ENCODE measurements around the gene ACD.

ACD gene

GRCh38 chr16:67649494-67649931 lies 10.5 kb downstream of the ACD start:
- FAIRE-seq (no peak), DNase-seq (ENCODE audit: insufficient read length, low spot score) (no peak)

GRCh38 chr16:67648764-67649407 lies 11.2 kb downstream of the ACD start:
- DNase-seq (ENCODE audit: insufficient read length, low spot score) (no peak), FAIRE-seq (no peak)

- FAIRE-seq: no peak
- no peak for DNase-seq (ENCODE audit: insufficient read length, low spot score)
Observed at GRCh38 chr16:67648088-67648763, 11.8 kb downstream of the ACD start.

DNA sequence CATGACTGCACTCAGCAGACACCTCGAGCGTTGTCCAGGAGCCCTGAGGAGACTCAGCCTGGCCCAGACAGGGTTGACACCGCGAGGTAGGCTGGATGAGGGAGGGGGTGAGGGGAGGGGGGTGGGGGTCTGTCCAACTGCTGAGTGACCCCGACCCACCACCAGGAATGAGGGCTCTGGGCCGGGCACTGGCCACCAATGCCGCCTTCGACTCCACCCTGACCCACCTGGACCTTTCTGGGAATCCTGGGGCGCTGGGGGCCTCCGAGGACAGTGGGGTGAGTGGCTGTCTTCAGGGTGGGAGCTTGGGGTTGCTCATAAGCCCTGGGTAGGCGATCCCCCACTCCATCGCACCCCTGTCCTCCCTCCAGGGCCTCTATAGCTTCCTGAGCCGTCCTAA lies 12.4 kb downstream of the ACD start:
- no peak for DNase-seq (ENCODE audit: insufficient read length, low spot score)

DNA sequence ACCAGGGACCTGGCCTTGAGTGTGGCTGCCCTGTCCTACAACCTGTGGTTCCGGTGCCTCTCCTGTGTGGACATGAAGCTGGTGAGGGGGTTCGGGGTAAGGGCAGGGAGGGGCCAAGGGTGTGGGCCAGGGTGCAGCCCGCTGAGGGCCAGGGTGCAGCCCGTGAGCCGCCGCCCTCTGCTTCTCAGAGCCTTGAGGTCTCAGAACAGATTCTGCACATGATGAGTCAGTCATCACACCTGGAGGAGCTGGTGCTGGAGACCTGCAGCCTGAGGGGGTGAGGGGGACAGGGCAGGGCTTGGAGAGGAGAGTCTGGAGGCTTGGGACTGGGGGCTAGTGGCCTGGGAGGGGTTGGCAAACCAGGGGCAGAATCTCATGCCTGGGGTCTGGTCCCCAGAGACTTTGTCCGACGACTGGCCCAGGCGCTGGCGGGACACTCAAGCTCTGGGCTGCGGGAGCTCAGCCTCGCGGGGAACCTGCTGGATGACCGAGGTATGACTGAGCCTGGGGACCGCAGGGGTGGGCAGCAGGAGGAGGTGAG lies 12.9 kb downstream of the ACD start:
- no peak for FAIRE-seq
- DNase-seq (ENCODE audit: insufficient read length, low spot score): peak; percentile 33

More for the DNA sequence above, 12.4 kb downstream of the ACD start:
- no peak for FAIRE-seq

DNA sequence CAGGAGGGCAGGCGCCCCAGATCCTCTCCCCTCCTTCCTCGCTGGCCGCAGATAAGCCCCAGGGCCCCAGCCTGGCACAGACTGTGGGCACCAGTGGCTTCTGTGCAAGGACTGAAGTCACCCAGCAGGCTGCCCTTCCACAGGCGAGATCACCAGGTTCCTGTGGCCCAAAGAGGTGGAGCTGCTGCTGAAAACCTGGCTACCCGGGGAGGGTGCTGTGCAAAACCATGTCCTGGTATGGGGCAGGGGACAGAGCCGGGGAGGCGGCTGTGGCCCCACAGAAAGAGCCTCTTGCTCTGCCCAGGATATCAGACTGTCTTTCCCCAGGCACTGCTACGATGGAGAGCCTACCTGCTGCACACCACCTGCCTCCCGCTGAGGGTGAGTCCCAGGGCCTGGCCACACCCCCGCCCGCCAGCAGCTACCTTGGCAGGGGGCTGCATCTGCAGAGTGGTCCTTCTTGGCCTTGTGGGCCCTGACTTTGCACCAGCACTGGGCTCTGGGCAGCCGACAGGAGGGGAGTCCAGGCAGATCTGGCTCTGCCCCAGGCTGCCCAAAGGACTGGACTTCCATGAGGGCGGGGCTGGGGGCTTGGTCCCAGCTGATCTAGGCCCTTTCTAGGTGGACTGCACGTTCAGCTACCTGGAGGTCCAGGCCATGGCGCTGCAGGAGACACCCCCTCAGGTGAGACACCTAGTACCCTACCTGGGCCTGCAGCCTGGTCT lies 14.5 kb downstream of the ACD start:
- DNase-seq (ENCODE audit: insufficient read length, low spot score) (peak; percentile 27), FAIRE-seq (no peak)

DNA sequence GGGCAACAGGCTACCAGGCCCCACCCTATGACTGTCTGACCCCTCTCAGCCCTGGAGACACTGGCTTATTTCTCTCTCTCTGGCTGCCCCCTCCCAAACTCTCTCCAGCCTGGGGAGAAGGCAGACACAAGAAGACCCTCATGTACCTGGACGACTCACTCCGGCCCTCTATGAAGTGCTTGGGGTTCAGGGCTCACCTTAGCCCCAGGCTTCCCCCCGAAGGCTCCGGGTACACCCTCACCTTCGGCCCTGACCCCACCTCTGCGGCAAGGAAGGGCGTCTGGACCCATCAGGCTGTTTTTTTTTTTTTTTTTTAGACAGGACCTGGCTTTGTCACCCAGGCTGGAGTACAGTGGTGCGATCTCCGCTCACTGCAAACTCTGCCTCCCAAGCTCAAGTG lies 16.0 kb downstream of the ACD start:
- no peak for FAIRE-seq
- no peak for DNase-seq (ENCODE audit: insufficient read length, low spot score)

DNA sequence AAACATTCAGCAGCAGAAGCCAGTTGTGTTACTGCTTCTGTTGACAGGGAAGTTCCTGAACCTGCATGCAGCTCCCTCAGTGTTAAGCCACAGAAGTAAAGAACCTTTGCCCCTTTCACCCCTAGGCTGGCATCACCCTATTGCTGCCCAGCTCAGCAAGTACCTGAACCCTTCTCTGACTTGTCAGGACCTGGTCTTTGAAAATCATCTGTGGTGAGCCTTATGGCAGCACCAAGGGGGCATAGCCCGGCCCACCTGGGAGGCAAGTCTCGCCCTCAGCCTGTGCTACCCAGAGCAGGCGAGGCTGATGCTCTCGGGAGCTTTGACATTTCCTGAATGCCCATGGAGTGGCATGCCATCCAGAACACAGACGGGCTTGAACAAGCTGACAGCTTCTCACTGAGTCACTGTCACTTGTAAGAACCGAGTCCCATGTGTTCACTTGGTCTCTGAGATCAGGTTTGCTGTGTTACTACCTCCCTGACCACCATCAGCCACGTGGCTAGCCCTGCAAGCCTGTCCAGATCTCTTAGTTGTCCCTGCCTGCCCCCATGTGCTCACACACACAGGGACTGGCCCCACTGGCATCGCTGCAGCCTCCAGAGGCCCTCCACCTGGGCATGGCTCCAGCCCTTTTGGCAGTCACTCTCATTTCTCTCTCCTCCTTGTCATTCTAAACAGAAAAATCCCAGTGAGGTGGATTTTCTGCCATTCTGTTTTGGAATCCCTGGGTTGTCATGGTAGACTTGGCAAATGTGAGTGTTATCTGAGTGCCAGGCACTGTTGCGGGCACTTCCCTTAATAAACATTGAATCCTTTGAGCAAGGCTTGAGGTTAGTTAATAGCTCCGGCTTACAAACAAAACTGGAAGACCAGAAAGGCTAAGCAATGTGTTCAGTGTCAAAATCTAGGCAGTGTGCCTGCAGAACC lies 18.0 kb downstream of the ACD start:
- FAIRE-seq: no peak

DNA sequence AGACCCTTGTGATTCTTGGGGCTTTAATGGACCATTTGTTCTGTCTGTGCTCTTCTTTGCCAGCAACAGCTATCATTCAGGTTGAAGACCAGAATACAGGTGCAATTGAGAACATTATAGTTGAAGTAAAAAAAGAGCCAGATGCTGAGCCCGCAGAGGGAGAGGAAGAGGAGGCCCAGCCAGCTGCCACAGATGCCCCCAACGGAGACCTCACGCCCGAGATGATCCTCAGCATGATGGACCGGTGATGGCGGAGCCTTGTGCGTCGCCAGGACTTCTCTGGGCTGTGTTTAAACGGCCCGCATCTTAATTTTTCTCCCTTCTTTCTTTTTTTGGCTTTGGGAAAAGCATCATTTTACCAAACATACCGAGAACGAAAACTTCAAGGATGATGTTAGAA lies 22.4 kb downstream of the ACD start:
- no peak for FAIRE-seq

More for the DNA sequence above, 18.0 kb downstream of the ACD start:
- no peak for DNase-seq (ENCODE audit: insufficient read length, low spot score)

DNA sequence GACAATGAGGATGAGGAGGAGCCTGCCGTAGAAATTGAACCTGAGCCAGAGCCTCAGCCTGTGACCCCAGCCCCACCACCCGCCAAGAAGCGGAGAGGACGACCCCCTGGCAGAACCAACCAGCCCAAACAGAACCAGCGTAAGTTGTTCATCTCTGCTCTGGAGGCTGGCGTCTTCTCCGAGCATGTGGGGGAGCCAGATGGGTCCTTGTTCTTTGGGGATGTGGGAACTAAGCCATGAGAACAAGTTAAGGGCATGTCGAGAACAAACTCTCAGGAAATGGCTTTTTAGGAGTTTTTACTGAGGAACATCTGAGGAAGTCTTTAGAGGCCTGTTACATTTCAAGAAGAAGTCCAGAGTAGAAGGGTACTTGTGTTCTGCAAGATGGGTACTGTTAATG lies 23.3 kb downstream of the ACD start:
- FAIRE-seq (no peak), DNase-seq (ENCODE audit: insufficient read length, low spot score) (no peak)

More for the DNA sequence above, 22.4 kb downstream of the ACD start:
- no peak for DNase-seq (ENCODE audit: insufficient read length, low spot score)

DNA sequence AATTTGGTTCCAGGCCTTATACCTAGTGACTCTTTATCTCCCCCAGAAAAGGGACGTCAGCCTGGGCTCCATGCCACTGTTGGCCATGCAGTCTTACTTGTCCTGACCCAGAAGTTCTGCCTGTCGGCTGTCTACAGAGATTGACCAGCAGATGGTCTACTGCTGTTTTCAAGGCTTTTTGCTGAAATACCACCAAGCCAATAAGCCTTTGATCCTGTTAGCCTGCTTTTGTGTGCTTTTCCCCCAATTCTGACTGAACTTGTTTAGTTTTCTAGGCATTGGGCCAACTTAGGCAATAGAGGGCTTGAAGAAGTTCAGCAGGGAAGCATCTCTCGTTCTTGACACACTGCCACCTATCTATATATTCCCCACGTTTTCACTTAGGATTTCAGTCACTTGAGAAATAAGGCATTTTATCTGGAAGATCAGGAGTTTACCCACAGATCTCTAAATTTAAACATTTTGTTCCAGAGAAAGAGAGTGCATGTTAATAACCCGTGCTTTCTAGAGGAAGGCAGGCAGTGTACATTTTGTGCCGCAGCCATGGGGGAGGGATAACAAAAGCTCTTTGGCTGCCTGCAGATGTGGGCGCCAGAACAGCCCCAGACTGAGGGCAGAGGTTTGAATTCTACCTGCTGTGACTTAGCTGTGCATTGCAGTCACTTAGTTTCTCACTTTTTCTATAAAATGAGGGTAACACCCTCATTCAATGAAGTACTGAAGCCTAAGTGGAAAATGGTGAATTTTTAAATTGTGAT lies 27.5 kb downstream of the ACD start:
- DNase-seq (ENCODE audit: insufficient read length, low spot score) (no peak), FAIRE-seq (no peak)

GRCh38 chr16:67628216-67628615 lies 31.8 kb downstream of the ACD start:
- FAIRE-seq: no peak
- no peak for DNase-seq (ENCODE audit: insufficient read length, low spot score)

DNA sequence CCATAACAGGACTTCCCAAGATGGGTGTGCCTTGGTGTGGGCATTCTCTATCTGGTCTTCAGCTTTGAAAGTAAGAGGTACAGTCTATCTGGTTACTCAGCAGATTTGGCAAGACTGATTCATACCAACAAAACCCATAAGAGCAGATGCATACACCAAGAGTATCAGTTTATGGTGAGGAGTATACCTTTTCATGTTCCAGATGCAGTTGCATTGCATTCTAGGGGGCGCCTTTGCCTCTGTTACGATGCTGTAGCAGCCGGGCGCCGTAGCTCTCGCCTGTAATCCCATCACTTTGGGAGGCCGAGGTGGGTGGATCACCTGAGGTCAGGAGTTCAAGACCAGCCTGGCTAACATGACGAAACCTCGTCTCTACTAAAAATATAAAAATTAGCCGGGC lies 46.3 kb downstream of the ACD start:
- DNase-seq (ENCODE audit: insufficient read length, low spot score): no peak
- no peak for FAIRE-seq

DNA sequence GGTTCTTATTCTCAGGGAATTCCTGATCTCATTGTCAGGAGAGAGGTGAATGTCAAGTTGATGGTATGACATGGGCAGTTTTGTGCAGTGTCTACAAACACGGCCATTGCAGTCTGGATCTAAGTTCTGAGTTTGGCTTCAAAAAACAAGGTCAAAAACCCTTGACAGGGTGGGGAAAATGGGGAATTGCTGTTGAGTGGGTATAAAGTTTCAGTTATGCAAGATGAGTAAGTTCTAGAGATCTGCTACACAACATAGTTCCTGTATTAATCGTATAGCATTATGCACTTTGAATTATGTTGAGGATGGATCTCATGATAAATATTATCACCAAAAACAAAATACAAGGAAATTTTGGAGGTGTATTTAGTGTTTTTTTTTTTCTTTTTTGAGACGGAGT lies 51.7 kb downstream of the ACD start:
- DNase-seq (ENCODE audit: insufficient read length, low spot score) (no peak), FAIRE-seq (no peak)
